Tibial nerve (tissue), 4 donors: Measurements from ENCODE around the gene PHC3.

Experiments used
- CTCF ChIP-seq, 5 experiments: fragments of 200-600 bp in 3 of 5; fragments of 450-650 bp in 2 of 5; sonication (generic) in 3 of 5; IDR thresholded peaks; one replicate each; pipeline ENCODE4 v1.5.1; 2016 to 2019; ENCODE audit warnings: antibody characterized with exemption in 5 of 5, mild to moderate bottlenecking in 3 of 5, moderate library complexity in 2 of 5
- EP300 ChIP-seq, 2 donors: sonication (generic); formaldehyde crosslinking; IDR thresholded peaks; one replicate each; pipeline ENCODE4 v1.6.1; 2017; ENCODE audit warnings: antibody characterized with exemption in 2 of 2, mild to moderate bottlenecking in 1 of 2
- POLR2A ChIP-seq, 2 donors: fragments of 450-650 bp; IDR thresholded peaks; one replicate each; pipeline ENCODE4 v1.6.1; 2017; ENCODE audit warnings: antibody characterized with exemption in 2 of 2, mild to moderate bottlenecking in 2 of 2, moderate library complexity in 2 of 2

- TF ChIP-seq CTCF (IDR thresholded peaks at IDR 0.05) (no peak), POLR2A (IDR thresholded peaks at IDR 0.05) (no peak), EP300 (IDR thresholded peaks at IDR 0.05) (no peak)
Observed at GRCh38 chr3:170050753-170051152, 130.8 kb downstream of the PHC3 start.
